HG02981 (cell line): Measurements from ENCODE around the gene EFCAB14.
"Not testable (repeated sequence)": the region's sequence is repeated elsewhere in the genome, so short reads cannot be mapped to it uniquely, and the experiment has no call there.

Experiments used
- ATAC-seq: cut with Tn5 transposase; IDR thresholded peaks from one replicate; pipeline ENCODE4 v1.9.1; 2021; ENCODE audit warnings: mild to moderate bottlenecking, moderate library complexity; ENCODE audit not compliant: unreplicated experiment

EFCAB14 gene

DNA sequence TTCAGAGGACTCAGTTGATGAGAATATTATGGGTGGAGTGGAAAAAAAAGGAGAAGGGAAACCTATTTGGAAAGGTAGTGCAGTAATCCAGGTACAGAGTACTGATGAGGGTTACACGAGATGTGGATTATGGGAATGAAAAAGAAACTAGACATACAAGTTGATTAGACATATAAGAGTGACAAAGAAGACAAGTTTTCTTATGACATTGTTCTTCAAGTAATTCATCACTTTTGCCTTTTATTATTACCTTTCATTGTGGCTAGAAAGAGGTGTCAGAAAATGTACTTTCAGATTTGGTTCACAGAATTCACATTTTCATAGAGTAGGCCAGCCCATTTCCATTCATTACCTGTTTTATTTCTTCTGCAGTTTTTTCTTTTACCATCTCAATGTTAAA lies 61.1 kb downstream of the EFCAB14 start:
- no peak for ATAC-seq

- no peak for ATAC-seq
These were observed 62.3 kb downstream of the EFCAB14 start for GRCh38 chr1:46656643-46657042.

GRCh38 chr1:46655848-46656247 lies 63.1 kb downstream of the EFCAB14 start:
- ATAC-seq, result no peak

DNA sequence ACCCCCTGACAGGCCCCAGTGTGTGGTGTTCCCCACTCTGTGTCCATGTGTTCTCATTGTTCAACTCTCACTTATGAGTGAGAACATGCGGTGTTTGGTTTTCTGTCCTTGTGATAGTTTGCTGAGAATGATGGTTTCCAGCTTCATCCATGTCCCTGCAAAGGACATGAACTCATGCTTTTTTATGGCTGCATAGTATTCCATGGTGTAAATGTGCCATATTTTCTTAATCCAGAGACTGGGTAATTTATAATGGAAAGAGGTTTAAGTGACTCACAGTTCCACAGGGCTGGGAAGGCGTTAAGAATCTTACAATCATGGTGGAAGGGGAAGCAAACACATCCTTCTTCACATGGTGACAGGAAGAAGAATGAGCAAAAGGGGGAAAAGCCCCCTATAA lies 64.2 kb downstream of the EFCAB14 start:
- not testable (repeated sequence) for ATAC-seq

DNA sequence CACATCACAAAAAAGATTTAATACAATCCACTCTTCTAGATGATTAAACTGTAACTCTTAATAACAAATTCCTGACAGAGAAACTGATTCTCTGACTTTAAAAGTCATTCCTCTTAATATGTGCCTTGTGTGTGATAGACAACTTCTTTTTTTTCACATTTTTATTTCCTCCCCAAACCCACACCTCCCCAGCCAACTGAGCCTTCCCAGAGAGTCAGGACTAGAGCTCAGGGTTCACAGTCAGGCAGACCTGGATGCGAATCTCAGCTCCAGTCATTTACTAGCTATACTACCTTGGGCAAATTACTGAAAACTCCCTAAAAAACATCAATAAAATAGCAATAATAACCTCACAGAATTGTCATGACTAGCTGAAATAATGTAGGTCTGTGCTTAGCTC lies 64.9 kb downstream of the EFCAB14 start:
- ATAC-seq, result no peak

DNA sequence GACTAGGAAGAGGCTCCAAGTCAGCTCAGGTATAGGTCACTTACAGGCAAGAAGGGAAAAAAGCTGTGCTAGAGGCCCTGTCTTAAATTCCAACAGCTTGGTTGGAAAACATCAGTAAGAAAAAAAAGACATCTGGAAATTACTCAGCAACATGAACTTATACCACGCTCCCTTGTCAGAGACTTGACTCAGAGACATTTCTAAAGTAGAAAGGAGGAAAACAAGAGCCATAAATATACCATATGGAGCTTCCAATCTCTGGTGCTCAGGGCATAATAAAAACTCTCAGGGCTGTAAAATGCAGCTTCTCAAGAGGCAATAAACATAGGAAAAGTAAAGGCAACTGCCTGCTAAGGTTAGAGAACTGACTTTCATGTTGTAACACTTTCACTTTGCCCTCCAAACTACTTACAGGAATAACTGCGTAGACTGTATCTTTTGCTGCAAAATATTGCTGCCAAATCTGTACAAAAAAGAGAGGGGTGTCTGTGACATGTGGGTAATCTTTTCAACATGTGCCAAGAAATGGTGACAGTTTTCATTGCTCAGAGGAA lies 65.4 kb downstream of the EFCAB14 start:
- ATAC-seq, result no peak

DNA sequence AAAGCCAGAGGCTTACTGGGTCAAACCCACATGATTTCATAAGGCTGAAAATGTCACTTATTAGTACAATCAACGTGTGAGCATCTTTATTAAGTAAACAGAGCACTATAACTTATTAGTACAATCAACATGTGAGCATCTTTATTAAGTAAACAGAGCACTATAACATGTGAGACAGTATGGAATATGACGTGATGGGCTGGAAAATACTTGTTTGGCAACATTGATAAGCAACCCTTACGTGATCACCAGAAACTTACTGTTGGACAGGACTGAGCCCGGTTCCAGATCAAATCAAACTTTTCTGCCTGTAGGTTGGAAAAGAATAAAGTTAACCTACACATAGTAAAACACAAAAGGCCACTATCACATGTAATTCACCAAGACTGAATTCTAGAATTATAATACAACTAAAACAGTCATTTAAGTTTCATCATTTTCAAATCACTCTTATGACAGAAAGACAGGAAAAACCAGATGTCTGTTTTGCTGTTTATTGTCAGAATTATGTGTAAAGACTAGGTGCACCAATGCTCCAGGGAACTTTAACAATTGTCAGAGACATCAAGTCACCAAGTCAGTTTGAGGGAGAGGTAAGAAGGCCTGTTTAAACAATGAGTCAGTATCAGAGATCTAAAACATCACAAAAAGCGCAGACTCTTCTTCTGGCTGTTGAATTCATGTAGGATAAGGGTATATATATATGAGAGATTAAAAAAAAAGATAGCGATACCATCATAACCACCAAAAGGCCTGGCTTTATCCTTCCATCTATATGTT lies 66.4 kb downstream of the EFCAB14 start:
- ATAC-seq, result no peak

- ATAC-seq, result not testable (repeated sequence)
These were observed 67.8 kb downstream of the EFCAB14 start for GRCh38 chr1:46651152-46651551.

DNA sequence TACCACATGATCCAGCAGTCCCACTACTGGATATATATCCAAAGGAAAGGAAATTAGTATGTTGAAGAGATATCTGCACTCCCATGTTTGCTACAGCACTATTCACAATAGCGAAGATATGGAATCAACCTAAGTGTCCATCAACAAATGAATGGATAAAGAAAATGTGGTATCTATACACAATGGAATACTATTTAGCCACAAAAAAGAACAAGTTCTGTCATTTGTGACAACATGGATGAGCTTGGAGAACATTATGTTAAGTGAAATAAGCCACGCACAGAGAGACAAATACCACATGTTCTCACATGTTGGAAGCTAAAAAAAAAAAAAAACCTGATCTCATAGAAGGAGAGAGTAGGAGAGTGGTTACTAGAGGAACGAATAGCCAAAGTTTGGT lies 68.4 kb downstream of the EFCAB14 start:
- no peak for ATAC-seq

DNA sequence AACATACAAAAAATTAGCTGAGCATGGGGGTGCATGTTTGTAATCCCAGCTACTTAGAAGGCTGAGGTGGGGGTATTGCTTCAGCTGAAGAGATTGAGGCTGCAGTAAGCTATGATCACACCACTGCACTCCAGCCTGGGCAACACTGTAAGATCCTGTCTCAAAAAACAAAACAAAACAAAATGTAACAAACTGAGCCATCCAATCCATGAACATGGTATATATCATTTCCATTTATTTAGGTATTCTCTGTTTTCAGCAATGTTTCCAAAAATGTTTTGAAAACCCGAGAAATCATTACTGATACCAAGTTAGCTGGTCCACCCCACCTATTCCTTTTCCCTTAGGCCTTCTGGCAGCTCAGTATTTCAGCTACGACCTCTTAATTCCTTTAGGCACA lies 69.2 kb downstream of the EFCAB14 start:
- no peak for ATAC-seq

DNA sequence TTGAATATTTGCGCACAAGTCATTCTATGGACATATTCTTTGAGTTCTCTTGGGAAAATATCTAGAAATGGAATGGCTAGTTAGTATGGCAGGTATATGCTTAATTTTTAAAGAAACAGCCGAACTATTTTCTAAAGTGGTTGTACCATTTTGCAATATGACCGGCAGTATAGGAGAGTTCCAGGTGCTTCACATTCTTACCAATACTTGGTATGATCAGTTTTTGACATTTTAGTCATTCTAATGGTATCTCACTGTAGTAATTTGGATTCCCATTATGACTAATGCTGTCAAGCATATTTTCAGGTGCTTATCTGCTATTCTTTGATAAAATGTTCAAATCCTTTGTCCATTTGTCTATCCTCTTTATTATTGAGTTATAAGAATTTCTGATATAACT lies 71.3 kb downstream of the EFCAB14 start:
- no peak for ATAC-seq

GRCh38 chr1:46646844-46647243 lies 72.1 kb downstream of the EFCAB14 start:
- ATAC-seq, result no peak

DNA sequence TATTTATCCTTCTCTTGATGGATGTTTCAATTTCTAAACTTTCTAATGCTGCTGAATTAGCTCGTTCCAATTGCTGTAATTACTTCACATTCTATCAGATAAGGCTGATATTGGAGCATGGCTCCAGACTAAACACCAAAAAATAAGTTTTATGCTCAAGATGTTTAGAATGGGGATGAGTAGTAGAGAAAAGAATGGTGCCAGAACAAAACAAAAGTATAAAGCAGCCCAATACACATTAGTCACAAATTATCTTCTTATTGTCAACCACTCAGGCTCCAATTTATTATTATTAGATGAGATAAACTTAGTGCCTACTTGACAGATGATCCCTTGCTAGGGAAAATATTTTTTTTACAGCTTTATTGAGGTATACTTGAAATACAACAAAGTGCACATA lies 72.6 kb downstream of the EFCAB14 start:
- no peak for ATAC-seq

GRCh38 chr1:46645815-46646214 lies 73.1 kb downstream of the EFCAB14 start:
- ATAC-seq, result no peak

DNA sequence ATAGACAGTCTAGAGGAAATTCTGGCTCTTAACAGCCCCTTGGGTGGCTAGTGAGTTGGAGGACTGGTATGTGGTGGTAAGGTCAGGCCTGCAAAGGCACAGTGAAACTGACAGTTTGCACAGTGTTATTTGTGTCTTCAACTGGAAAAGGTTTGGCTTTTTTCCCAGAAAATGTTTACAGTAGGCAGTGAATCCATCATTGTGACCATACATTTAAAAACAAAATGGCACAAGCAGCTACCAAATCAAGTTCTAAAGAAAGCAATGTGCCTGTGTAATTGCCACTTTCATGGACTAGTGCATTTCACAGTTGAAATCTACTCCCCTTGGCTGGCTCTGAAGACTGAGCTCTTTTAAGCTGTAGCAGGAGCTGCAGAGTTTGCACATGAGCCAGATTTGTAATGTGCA lies 75.5 kb downstream of the EFCAB14 start:
- ATAC-seq, result no peak

DNA sequence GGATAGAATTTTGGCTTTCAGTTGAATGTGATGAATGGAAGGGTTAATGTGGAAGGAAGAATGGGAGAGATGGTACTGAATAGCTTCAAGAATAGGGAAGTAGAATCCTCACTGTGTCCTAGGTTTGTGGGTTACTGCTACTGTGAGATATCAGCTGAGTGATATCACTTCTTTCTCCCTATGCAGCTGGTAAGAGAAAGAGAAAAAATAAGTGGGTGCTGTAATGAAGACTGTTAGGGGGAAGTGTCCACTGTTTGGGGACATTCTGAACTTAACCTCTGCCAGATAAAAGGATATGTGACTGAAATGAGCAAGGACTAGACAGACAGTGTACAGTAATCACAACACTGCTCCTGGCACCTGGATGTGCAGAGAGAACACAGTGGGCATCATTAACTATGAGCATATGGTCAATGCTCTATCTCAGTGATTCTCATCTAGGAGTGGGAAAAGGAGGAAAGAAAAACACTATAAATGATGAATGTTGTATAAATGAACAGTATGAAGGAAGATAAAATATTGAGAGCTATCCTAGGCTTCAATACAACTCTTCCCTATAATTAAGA lies 76.7 kb downstream of the EFCAB14 start:
- ATAC-seq, result no peak

DNA sequence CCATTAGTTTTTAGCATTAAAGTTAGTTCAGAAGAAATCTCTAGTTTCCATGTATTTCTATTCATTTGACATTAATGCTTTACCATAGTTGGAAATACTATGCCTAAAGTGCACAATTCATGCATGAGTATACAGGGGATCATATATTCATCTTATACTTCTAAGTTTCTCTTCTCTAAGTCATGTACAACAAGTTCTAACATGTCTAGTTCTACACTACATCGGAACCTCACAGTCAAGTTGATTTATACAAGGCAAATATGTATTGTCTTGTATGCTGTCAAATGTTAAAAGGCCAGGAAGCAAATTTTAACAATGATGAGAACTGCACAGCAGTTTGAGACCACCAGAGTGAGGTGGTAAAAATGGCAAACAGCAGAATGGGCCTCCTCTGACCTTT lies 79.4 kb downstream of the EFCAB14 start:
- ATAC-seq, result no peak

- no peak for ATAC-seq
These were observed 80.0 kb downstream of the EFCAB14 start for GRCh38 chr1:46638921-46639320.

GRCh38 chr1:46637444-46638083 lies 81.3 kb downstream of the EFCAB14 start:
- no peak for ATAC-seq

DNA sequence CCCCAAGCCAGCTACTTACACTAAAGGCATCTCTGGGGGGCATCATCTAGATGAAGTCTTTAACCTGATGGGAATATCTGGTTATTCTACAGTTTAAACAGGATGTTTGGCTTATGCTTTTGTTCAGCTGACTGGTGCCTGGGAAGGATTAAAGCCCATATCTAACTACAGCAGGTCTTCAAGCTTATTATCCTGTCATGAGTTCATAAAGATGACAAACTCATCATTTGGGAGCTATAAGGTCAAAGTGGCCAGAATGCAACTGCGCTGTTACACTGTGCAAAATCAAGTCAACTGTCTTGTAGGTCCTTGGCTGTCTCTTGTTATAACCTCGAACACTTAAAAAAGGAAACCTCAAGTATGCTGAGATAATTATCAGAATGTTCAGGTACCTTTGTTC lies 83.7 kb downstream of the EFCAB14 start:
- ATAC-seq, result no peak

- no peak for ATAC-seq
These were observed 88.2 kb downstream of the EFCAB14 start for GRCh38 chr1:46630719-46631118.
